Measurements from ENCODE around the gene KCTD10.

- TF ChIP-seq CTCF (IDR thresholded peaks at IDR 0.05): no peak
- TF ChIP-seq POLR2A (IDR thresholded peaks at IDR 0.05): no peak
Observed at GRCh38 chr12:109443794-109444193, 33.3 kb downstream of the KCTD10 start.
